Mesendoderm (in vitro differentiated cells): ENCODE data around the gene ZNF19.

Experiments
- DNase-seq: peaks from one replicate; pipeline ENCODE4 v3.0.0; 2013
- H2AK5ac ChIP-seq: 2 replicates; pipeline ENCODE4 v1.6.1; 2013; ENCODE audit warnings: low read length, inconsistent platforms
- H2BK120ac ChIP-seq: 2 replicates; pipeline ENCODE4 v1.6.1; 2013; ENCODE audit warnings: low read depth, mild to moderate bottlenecking, low read length, moderate library complexity, mixed read lengths
- H2BK15ac ChIP-seq: replicated peaks from 2 replicates; pipeline ENCODE4 v1.6.1; 2013; ENCODE audit warnings: low read depth, mild to moderate bottlenecking, moderate library complexity
- H2BK5ac ChIP-seq: 2 replicates; pipeline ENCODE4 v1.6.1; 2013; ENCODE audit warnings: low read length, inconsistent platforms
- H3K18ac ChIP-seq: 2 replicates; pipeline ENCODE4 v1.6.1; 2013; ENCODE audit warnings: mild to moderate bottlenecking, low read length, mixed read lengths
- H3K23ac ChIP-seq: one replicate; pipeline ENCODE4 v1.6.1; 2013; ENCODE audit warnings: low read length
- H3K27ac ChIP-seq: 2 replicates; pipeline ENCODE4 v1.5.1; 2013; ENCODE audit warnings: low read depth, mild to moderate bottlenecking, inconsistent platforms, low read length, moderate library complexity
- H3K27me3 ChIP-seq: 2 replicates; pipeline ENCODE4 v1.6.1; 2013; ENCODE audit warnings: low read length, control low read depth, mild to moderate bottlenecking, inconsistent platforms; ENCODE audit not compliant: insufficient read depth, poor library complexity
- H3K36me3 ChIP-seq: 2 replicates; pipeline ENCODE4 v1.6.1; 2013; ENCODE audit warnings: low read length, inconsistent platforms; ENCODE audit not compliant: control insufficient read depth, insufficient read depth
- H3K4ac ChIP-seq: one replicate; pipeline ENCODE4 v1.6.1; 2013; ENCODE audit warnings: low read depth, mild to moderate bottlenecking, low read length, moderate library complexity
- H3K4me1 ChIP-seq: 2 replicates; pipeline ENCODE4 v1.6.1; 2013; ENCODE audit warnings: low read depth, low read length, inconsistent platforms; ENCODE audit not compliant: control insufficient read depth
- H3K4me2 ChIP-seq: 2 replicates; pipeline ENCODE4 v1.6.1; 2013; ENCODE audit warnings: low read length
- H3K4me3 ChIP-seq: 2 replicates; pipeline ENCODE4 v1.5.1; 2013; ENCODE audit warnings: mild to moderate bottlenecking, low read length
- H3K56ac ChIP-seq: one replicate; pipeline ENCODE4 v1.6.1; 2013; ENCODE audit warnings: low read length
- H3K79me1 ChIP-seq: 2 replicates; pipeline ENCODE4 v1.6.1; 2013; ENCODE audit warnings: low read length, inconsistent platforms
- H3K79me2 ChIP-seq: 2 replicates; pipeline ENCODE4 v1.6.1; 2013; ENCODE audit warnings: mild to moderate bottlenecking, low read length; ENCODE audit not compliant: control insufficient read depth, insufficient read depth
- H3K9ac ChIP-seq: 2 replicates; pipeline ENCODE4 v1.6.1; 2013; ENCODE audit warnings: low read length, inconsistent platforms
- H4K5ac ChIP-seq: one replicate; pipeline ENCODE4 v1.6.1; 2013; ENCODE audit warnings: low read length
- H4K8ac ChIP-seq: one replicate; pipeline ENCODE4 v1.6.1; 2013; ENCODE audit warnings: low read depth, mild to moderate bottlenecking, control low read depth, low read length, moderate library complexity
- WGBS: extraction: QIAGEN DNeasy Blood & Tissue Kit; methylation state at CpG from one replicate; pipeline ENCODE4 v1.1.7; 2013; ENCODE audit warnings: low lambda C conversion rate, missing lambda C conversion rate; ENCODE audit not compliant: insufficient coverage; ENCODE audit errors: extremely low coverage; 5-methylcytosine and 5-hydroxymethylcytosine counted together

Gene ZNF19

GRCh38 chr16:71526111-71526631 lies 37.0 kb upstream of the ZNF19 start, which contains the start of gene CHST4:
Gene CHST4, plus strand, starts transcription at chr16:71526426. Its CDS starts 10,252 bp downstream, at chr16:71536678.
- H2BK15ac ChIP-seq = no peak within 1 kb of the TSS
- no CpG with 5 or more reads among the region's 9 CpGs for WGBS
- peak within 1 kb of the TSS; percentile 22 for H2BK5ac ChIP-seq
- no peak within 1 kb of the TSS for H3K4me3 ChIP-seq
- H3K36me3 ChIP-seq = no peaks in the 10 kb centered on the region
- peak within 1 kb of the TSS; percentile 71 for H3K56ac ChIP-seq
- no peaks in the 10 kb centered on the region for H3K79me2 ChIP-seq
- H3K9ac ChIP-seq = peak within 1 kb of the TSS; percentile 44
- H3K23ac ChIP-seq = no peak within 1 kb of the TSS
- no peak within 1 kb of the TSS for H4K8ac ChIP-seq
- peak within 1 kb of the TSS; percentile 86 for H3K4ac ChIP-seq
- H4K5ac ChIP-seq = peak within 1 kb of the TSS; percentile 94
- no peaks in the 10 kb centered on the region for H3K79me1 ChIP-seq
- H3K4me1 ChIP-seq = peaks cover 8% of the 10 kb centered on the region
- peak; percentile 99 for DNase-seq
- peak within 1 kb of the TSS; percentile 90 for H2BK120ac ChIP-seq
- H3K18ac ChIP-seq = peak within 1 kb of the TSS; percentile 91
- H3K27ac ChIP-seq = peak within 1 kb of the TSS; percentile 95
- H3K4me2 ChIP-seq = peak within 1 kb of the TSS; percentile 49
- H3K27me3 ChIP-seq = no peaks in the 10 kb centered on the region
- H2AK5ac ChIP-seq = no peak within 1 kb of the TSS

- Histone ChIP-seq H4K8ac (no peak overlapping the region), H2BK5ac (no peak overlapping the region), H3K79me2 (no peaks in the 10 kb centered on the region), H3K36me3 (no peaks in the 10 kb centered on the region), H3K4me1 (peaks cover 8% of the 10 kb centered on the region), H3K23ac (no peak overlapping the region), H3K79me1 (no peaks in the 10 kb centered on the region), H3K27ac (peak overlapping the region; percentile 62), H3K4ac (peak overlapping the region; percentile 21), H3K9ac (no peak overlapping the region), H2BK15ac (no peak overlapping the region), H3K56ac (no peak overlapping the region), H2BK120ac (no peak overlapping the region), H4K5ac (no peak overlapping the region), H3K4me3 (no peak overlapping the region), H2AK5ac (no peak overlapping the region), H3K4me2 (no peak overlapping the region), H3K27me3 (no peaks in the 10 kb centered on the region), H3K18ac (peak overlapping the region; percentile 14)
- WGBS = no CpG with 5 or more reads among the region's 16 CpGs
- DNase-seq = peak; percentile 23
Measured at GRCh38 chr16:71524566-71525553, 35.7 kb upstream of the ZNF19 start.

- Histone ChIP-seq H3K9ac (no peak overlapping the region), H3K4me1 (peaks cover 1% of the 10 kb centered on the region), H3K23ac (no peak overlapping the region), H3K4ac (no peak overlapping the region), H3K27me3 (no peaks in the 10 kb centered on the region), H4K5ac (no peak overlapping the region), H3K79me1 (no peaks in the 10 kb centered on the region), H2BK15ac (no peak overlapping the region), H2BK5ac (no peak overlapping the region), H2AK5ac (no peak overlapping the region), H3K79me2 (no peaks in the 10 kb centered on the region), H3K18ac (no peak overlapping the region), H3K27ac (no peak overlapping the region), H2BK120ac (no peak overlapping the region), H3K56ac (no peak overlapping the region), H3K4me3 (no peak overlapping the region), H4K8ac (no peak overlapping the region), H3K4me2 (no peak overlapping the region), H3K36me3 (no peaks in the 10 kb centered on the region)
- WGBS = no CpG with 5 or more reads among the region's 3 CpGs
- DNase-seq = no peak
Measured at GRCh38 chr16:71520550-71520949, 31.4 kb upstream of the ZNF19 start.

- no peak overlapping the region for H4K5ac ChIP-seq
- H3K9ac ChIP-seq = no peak overlapping the region
- WGBS = no CpG with 5 or more reads among the region's 3 CpGs
- no peak overlapping the region for H4K8ac ChIP-seq
- no peaks in the 10 kb centered on the region for H3K4me1 ChIP-seq
- no peak overlapping the region for H3K4ac ChIP-seq
- H3K18ac ChIP-seq = no peak overlapping the region
- no peak overlapping the region for H2BK5ac ChIP-seq
- H3K23ac ChIP-seq = no peak overlapping the region
- H3K79me2 ChIP-seq = no peaks in the 10 kb centered on the region
- H2AK5ac ChIP-seq = no peak overlapping the region
- H3K4me3 ChIP-seq = no peak overlapping the region
- no peaks in the 10 kb centered on the region for H3K27me3 ChIP-seq
- no peaks in the 10 kb centered on the region for H3K79me1 ChIP-seq
- no peak overlapping the region for H3K4me2 ChIP-seq
- no peaks in the 10 kb centered on the region for H3K36me3 ChIP-seq
- H3K27ac ChIP-seq = no peak overlapping the region
- no peak overlapping the region for H2BK15ac ChIP-seq
- no peak overlapping the region for H3K56ac ChIP-seq
- H2BK120ac ChIP-seq = no peak overlapping the region
- DNase-seq = peak; percentile 39
Measured at GRCh38 chr16:71515026-71515425, 25.9 kb upstream of the ZNF19 start.

GRCh38 chr16:71514476-71514875 lies 25.4 kb upstream of the ZNF19 start:
- H3K27me3 ChIP-seq = no peaks in the 10 kb centered on the region
- WGBS = no CpG with 5 or more reads among the region's 7 CpGs
- H3K4me2 ChIP-seq = no peak overlapping the region

More at GRCh38 chr16:71514476-71514875, 25.4 kb upstream of the ZNF19 start:
- H3K56ac ChIP-seq = no peak overlapping the region
- no peaks in the 10 kb centered on the region for H3K4me1 ChIP-seq
- no peak overlapping the region for H3K9ac ChIP-seq
- H2BK120ac ChIP-seq = no peak overlapping the region
- no peaks in the 10 kb centered on the region for H3K36me3 ChIP-seq
- no peak overlapping the region for H2AK5ac ChIP-seq
- H3K79me1 ChIP-seq = no peaks in the 10 kb centered on the region
- H2BK5ac ChIP-seq = no peak overlapping the region
- DNase-seq = no peak
- no peak overlapping the region for H3K4ac ChIP-seq
- no peak overlapping the region for H3K27ac ChIP-seq
- no peak overlapping the region for H4K5ac ChIP-seq
- no peak overlapping the region for H3K23ac ChIP-seq
- no peak overlapping the region for H2BK15ac ChIP-seq
- no peak overlapping the region for H3K18ac ChIP-seq
- no peaks in the 10 kb centered on the region for H3K79me2 ChIP-seq
- H3K4me3 ChIP-seq = no peak overlapping the region
- no peak overlapping the region for H4K8ac ChIP-seq
